GM13976 (cell line): ENCODE data around the gene MFSD12.

Source experiments
- DNase-seq: peaks from one replicate; pipeline ENCODE4 v3.0.0; 2012; ENCODE audit warnings: low spot score
- CTCF ChIP-seq: IDR thresholded peaks from 2 replicates; pipeline ENCODE4 v1.5.1; 2012; ENCODE audit warnings: borderline replicate concordance, mild to moderate bottlenecking; ENCODE audit not compliant: insufficient read depth; ENCODE audit errors: extremely low read depth, missing control alignments, control extremely low read depth
- in situ Hi-C: fragments of 300-500 bp; cut with MboI; formaldehyde crosslinking; loops from one replicate; pipeline ENCODE4 v1.12.0; 2022; ENCODE audit warnings: low sequenced_read_pairs, mixed read lengths, inconsistent platforms; ENCODE audit not compliant: unreplicated experiment

MFSD12 gene

GRCh38 chr19:3528539-3529211, 28.7 kb downstream of the MFSD12 start:
- no peak for TF ChIP-seq CTCF
- in situ Hi-C loops: no loop called here
- no peak for DNase-seq

GRCh38 chr19:3528080-3528479, 29.3 kb downstream of the MFSD12 start:
- TF ChIP-seq CTCF: no peak

GRCh38 chr19:3527238-3527910, 30.0 kb downstream of the MFSD12 start:
- no peak for DNase-seq
- no peak for TF ChIP-seq CTCF
- in situ Hi-C loops: no loop called here

More at GRCh38 chr19:3528080-3528479, 29.3 kb downstream of the MFSD12 start:
- in situ Hi-C loops: no loop called here
- DNase-seq: no peak

- no peak for TF ChIP-seq CTCF
- in situ Hi-C loops: no loop called here
- no peak for DNase-seq
Measured at GRCh38 chr19:3526507-3527237, 30.7 kb downstream of the MFSD12 start.

GRCh38 chr19:3524904-3525451, 32.4 kb downstream of the MFSD12 start:
- TF ChIP-seq CTCF: no peak
- no peak for DNase-seq
- in situ Hi-C loops: no loop called here

- DNase-seq: no peak
- no peak for TF ChIP-seq CTCF
- in situ Hi-C loops: no loop called here
Measured at GRCh38 chr19:3524078-3524842, 33.1 kb downstream of the MFSD12 start.
